MM.1S (cell line): ENCODE data around the gene CTAG2.
"Not testable (repeated sequence)": the region's sequence is repeated elsewhere in the genome, so short reads cannot be mapped to it uniquely, and the experiment has no call there.

Experiments used
- EZH2 ChIP-seq: fragments of 300-600 bp; sonication (generic); optimal IDR thresholded peaks from 2 replicates; pipeline ENCODE3; 2017; ENCODE audit warnings: low read depth, mild to moderate bottlenecking, antibody characterized with exemption, low read length, mixed read lengths
- TF ChIP-seq, protein P1 (sequence below): fragments of 300-600 bp; sonication (generic); IDR thresholded peaks from 2 replicates; pipeline ENCODE4 v1.5.1; 2016; ENCODE audit warnings: antibody characterized with exemption, low read length, mixed read lengths

DNA sequence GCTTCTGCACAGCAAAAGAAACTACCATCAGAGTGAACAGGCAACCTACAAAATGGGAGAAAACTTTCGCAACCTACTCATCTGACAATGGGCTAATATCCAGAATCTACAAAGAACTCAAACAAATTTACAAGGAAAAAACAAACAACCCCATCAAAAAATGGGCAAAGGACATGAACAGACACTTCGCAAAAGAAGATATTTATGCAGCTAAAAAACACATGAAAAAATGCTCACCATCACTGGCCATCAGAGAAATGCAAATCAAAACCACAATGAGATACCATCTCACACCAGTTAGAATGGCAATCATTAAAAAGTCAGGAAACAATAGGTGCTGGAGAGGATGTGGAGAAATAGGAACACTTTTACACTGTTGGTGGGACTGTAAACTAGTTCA is 37.1 kb upstream of the CTAG2 start:
- TF ChIP-seq EZH2, result not testable (repeated sequence)
- TF ChIP-seq, protein P1, sequence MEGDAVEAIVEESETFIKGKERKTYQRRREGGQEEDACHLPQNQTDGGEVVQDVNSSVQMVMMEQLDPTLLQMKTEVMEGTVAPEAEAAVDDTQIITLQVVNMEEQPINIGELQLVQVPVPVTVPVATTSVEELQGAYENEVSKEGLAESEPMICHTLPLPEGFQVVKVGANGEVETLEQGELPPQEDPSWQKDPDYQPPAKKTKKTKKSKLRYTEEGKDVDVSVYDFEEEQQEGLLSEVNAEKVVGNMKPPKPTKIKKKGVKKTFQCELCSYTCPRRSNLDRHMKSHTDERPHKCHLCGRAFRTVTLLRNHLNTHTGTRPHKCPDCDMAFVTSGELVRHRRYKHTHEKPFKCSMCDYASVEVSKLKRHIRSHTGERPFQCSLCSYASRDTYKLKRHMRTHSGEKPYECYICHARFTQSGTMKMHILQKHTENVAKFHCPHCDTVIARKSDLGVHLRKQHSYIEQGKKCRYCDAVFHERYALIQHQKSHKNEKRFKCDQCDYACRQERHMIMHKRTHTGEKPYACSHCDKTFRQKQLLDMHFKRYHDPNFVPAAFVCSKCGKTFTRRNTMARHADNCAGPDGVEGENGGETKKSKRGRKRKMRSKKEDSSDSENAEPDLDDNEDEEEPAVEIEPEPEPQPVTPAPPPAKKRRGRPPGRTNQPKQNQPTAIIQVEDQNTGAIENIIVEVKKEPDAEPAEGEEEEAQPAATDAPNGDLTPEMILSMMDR, result not testable (repeated sequence)
